HG02938 (cell line): ENCODE measurements around the gene ABI1.
A peak's percentile ranks its signal among the peaks of the same experiment; 100 is the strongest.
"Not testable (repeated sequence)": the region's sequence is repeated elsewhere in the genome, so short reads cannot be mapped to it uniquely, and the experiment has no call there.

Source experiments
- ATAC-seq: cut with Tn5 transposase; IDR thresholded peaks from one replicate; pipeline ENCODE4 v1.9.1; 2021; ENCODE audit warnings: mild to moderate bottlenecking, moderate library complexity; ENCODE audit not compliant: unreplicated experiment

The ABI1 gene

GRCh38 chr10:26860443-26861204, at the start of gene ABI1:
Gene ABI1, minus strand, starts transcription at chr10:26860958. Its CDS starts 95 bp downstream, at chr10:26860863.
- ATAC-seq = peak; percentile 67

DNA sequence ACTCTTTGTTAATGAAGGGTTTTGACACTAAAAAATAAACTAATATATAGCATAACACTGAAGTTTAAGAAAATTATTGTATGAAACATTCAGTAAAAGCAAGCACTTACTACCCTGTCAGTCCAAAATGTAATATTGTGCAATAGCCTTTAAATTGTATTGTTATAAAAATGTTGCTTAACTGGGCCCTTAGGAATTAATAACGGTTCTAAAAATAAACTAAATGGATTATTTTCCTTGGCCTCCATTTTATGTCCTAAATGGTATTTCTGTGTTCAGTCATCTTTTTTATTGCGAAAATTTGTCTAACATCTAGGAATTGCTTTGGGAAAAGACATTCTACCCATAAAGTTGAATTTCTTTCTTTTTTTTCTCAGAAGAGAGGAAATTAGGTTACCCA, 49.0 kb upstream of the ABI1 start:
- no peak for ATAC-seq

- ATAC-seq = not testable (repeated sequence)
These were observed 44.6 kb upstream of the ABI1 start for GRCh38 chr10:26905253-26905781.

- ATAC-seq = no peak
These were observed 42.9 kb upstream of the ABI1 start for GRCh38 chr10:26903431-26904217.

- ATAC-seq = not testable (repeated sequence)
These were observed 31.7 kb upstream of the ABI1 start for GRCh38 chr10:26892306-26892923.

DNA sequence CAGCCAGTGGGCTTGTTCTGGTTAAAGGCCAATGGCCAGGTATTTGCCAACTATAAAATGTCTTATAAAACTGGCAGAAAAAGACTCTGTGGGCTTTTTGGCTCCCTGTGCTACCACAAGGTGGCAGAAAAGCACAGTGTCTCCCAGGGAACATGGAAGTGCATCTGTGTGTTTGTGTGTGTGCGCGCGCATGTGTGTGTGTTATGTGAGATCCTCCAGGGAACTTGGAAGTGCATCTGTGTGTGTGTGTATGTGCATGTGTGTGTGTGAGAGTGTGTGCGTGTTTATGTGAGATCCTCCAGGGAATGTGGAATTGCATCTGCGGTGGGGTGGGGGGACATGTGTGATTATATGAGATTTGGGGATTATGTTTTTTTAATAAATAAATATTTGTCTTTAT, 30.2 kb upstream of the ABI1 start:
- no peak for ATAC-seq

DNA sequence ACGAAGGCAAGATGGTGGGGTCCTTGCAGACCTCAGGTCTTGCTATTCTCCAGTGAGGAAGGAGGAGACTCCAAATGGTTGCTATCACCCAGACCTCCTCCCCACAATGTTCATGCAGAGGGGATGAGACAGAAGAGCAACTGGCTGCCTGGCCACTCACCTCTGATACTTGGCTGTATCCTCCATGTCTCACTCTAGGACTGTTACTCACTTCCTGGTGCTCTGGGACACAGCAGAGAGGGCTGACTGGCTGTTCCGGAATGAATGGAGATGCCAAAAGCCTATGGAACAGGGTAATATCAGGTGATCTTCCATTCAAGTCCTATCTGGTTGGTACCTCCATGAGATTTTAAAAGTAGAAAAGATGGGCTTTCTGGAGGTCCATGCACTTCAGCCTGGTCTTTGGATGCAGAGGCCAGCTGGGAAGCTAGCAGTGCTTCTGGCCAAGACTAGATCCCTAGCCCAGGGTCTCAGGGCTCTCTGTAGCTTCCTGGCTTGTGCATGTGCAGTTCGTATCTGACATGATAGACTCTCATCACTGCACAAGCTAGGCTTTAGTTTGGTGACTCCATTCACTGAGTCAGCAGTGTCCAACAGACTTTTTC, 27.0 kb upstream of the ABI1 start:
- ATAC-seq = no peak

DNA sequence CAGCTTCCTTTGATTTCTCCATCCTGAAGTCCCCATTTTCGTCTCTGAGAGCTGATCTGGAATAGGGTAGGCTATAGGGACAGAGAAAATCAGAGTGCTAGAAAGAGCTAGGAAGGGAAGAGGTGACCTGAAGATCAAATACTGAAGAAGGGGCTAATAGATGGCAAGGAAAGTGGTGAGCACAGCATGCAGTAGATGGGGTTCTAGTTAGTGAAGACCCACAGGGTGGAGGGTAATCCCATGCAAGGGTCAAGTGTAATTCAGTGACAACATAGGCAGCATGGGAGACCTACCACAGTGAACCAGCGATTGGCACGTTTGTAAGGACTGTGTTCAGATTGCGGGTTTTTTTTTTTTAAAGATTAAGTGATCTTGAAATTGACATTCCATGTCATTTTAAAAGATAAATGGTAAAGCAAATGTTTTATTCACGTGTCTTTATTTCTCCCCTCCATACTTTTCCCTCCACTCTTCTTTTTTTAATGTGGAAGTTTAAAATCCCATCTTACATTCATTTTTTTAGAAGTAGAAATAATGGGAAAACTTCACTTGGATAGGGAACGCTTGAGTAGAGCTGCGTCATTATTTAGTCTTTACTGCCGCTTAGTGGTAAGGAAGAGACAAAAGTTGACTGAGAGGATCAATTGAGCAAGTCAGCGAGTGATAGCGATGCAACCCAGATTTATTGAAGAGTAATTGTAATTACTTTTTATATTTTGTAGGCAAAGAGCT, 21.0 kb upstream of the ABI1 start:
- ATAC-seq = peak; percentile 84

DNA sequence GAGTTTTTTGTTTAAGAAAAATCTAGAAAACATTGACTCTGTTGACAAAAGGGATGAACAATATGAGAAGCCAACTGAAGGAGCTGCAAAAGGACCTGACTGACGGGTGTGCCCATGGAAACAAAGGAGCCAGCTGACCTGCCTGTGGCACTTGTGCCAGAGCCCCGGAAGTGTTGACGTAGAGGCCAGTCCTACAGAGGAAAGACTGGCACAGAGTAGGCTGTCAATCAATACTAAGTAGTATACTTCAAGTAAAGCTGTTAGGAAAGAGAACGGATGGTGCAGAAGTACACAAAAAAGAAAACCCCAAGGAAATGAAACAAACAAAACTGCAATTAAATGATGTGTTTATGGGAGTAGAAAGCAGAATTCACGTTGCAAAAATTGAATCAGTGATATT, 19.0 kb upstream of the ABI1 start:
- no peak for ATAC-seq

DNA sequence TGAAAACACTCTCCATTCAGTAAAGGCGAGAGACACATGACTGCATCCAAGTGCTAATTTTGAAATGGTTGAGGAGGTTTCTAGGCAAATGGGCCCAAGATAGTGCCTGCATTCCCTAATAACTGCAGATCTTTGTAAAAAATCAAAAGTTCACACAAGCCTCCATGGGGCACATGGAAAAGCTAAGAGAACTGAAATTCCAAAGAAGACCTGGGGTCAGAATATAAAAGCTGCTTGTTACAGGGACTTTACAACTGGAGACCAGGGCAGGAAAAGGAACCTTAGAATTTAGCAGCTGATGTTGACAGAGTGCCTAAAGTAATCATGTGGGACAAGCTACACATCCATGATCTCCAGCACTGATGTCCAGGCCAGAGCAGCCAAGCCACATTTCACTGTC, 10.0 kb upstream of the ABI1 start:
- no peak for ATAC-seq

- ATAC-seq = no peak
These were observed 8.8 kb upstream of the ABI1 start for GRCh38 chr10:26869528-26869927.

DNA sequence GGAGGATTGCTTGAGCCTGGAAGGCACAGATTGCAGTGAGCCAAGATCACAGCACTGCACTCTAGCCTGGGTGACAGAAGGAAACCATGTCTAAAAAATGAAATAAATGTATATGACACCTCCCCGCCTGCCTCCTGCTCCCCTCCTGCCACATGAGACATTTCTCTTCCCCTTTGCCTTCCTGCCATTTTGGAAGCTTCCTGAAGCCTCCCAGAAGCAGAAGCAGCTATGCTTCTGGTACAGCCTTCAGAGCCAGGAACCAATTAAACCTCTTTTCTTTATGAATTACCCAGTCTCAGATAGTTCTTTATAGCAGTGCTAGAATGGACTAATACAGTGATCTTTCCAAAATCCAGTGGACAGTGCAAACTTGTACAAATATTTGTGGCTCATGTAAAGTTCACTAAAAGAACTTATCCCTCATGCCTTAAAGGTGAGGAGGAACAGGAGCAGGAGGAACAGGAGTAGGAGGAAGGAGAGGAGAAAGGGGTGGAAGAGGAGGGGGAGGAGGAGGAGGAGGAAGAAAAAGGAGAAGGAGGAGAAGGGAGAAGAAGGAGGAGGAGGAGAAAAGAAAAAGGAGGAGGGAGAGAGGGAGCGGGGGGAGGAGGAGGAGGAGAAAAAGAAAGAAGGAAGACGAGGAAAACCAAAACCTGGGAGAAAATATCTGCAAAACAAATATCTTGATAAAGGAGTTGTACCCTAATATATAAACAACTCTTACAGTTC, 2.8 kb upstream of the ABI1 start:
- ATAC-seq = no peak

- ATAC-seq = no peak
These were observed 644 bp upstream of the ABI1 start for GRCh38 chr10:26861205-26861998.

DNA sequence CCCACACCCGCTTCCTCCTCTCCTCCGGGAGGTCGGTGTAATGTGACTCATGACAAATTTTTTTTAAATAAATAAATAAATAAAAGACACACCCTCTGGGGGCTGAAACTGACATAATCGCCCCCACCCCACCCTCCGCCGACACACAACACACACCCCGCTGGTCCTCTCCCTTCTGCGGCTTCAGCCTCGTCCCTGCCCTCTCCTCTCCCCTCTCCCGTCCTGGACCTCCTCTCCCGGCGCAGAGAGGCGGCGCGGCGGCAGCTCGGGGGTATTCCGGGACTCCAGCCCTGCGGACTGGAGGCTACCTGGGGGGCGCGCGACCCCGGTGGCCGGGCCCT, 686 bp downstream of the ABI1 start:
- ATAC-seq = peak; percentile 20

- ATAC-seq = no peak
These were observed 1.3 kb downstream of the ABI1 start for GRCh38 chr10:26859241-26860101.

DNA sequence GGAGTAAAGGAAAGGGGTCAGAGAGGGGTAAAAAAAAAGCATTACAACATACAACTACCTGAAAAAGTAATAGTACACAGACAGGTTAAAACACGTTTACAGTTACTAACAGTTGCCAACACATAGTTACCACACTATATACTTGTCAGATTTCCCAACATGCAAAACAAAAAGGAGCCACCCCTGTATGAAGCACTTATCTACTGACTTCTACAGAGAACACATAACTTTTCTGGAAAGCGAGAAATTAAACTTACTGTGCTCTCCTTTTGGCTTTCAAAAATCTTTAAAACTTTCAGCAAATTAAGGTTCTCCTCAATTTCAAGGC, 2.1 kb downstream of the ABI1 start:
- no peak for ATAC-seq

DNA sequence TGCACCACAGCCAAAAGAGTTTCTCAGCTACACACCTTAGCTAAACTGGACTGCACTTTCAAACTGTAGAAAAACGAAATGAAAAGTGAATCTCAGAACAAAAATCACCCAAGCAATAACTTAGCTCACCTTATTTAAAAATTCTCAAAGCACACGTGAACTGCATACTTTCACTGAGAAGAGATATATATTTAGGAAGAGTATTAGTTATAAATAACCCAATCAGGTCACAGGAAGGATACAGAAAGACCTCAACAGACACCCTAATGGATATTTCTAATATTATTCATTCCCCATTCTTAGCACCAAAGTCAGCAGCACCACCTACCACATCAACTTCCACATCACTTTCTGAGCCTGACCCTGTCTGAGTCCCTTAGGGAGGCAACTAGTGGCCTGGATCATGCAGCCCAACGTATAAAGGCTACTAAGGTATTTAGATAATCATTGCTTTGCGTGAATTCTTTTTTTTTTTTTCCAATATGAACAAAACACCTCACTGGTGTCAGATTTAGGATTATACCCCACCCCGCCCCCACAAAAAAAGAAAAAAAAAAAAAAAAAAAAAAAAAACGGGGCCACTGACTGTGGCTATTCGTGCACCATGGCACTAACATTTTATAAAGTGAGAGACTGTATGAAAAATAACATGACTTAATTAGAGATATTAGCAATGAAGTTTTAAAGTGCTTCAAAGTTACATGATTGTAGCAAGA, 2.6 kb downstream of the ABI1 start:
- ATAC-seq = peak; percentile 34

DNA sequence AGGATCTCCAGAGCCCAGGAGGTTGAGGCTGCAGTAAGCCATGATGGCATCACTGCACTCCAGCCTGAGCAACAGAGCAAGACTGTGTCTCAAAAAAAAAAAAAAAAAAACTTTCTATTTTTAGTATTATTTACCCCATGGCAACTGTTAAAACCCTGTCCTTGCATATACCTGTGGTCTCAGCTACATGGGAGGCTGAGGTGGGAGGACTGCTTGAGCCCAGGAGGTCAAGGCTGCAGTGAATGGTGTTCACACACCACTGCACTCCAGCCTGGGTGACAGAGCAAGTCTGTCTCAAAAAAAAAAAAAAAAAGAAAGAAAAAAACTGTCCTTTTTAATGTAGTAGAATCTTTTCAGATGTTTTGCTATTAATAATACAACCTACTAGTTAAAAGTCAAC, 3.2 kb downstream of the ABI1 start:
- peak; percentile 2 for ATAC-seq
